ENCODE measurements around the gene IYD. TPM values are rescaled to one million over a fixed set of nuclear protein-coding genes. Genes with fewer than 3 reads are reported as not detected.

IYD gene
- total RNA-seq = not detected in 2 replicates

- TF ChIP-seq CTCF (IDR thresholded peaks at IDR 0.05; ENCODE audit: insufficient read depth, low read length, poor library complexity, severe bottlenecking) = no peak
- Histone ChIP-seq H3K36me3 (ENCODE audit: control insufficient read depth, insufficient read depth, low read length) (no peaks in the 10 kb centered on the region), H3K27me3 (ENCODE audit: control insufficient read depth, insufficient read depth, low read length) (peaks cover 2% of the 10 kb centered on the region), H3K4me3 (ENCODE audit: low read depth, low read length) (no peak within 1 kb of the TSS)
- DNase-seq (ENCODE audit: low read depth) = no peak
These were observed at the start of gene IYD for GRCh38 chr6:150368762-150369161. TSS of gene IYD (plus strand) at chr6:150369012. CDS start at chr6:150369032, 20 bp downstream.

GRCh38 chr6:150319924-150320323 is 48.9 kb upstream of the IYD start:
- no peak for DNase-seq (ENCODE audit: low read depth)
- H3K27me3 ChIP-seq (ENCODE audit: control insufficient read depth, insufficient read depth, low read length) = no peaks in the 10 kb centered on the region
- no peak for TF ChIP-seq CTCF (IDR thresholded peaks at IDR 0.05; ENCODE audit: insufficient read depth, low read length, poor library complexity, severe bottlenecking)
- H3K36me3 ChIP-seq (ENCODE audit: control insufficient read depth, insufficient read depth, low read length) = no peaks in the 10 kb centered on the region
- no peak overlapping the region for H3K4me3 ChIP-seq (ENCODE audit: low read depth, low read length)

GRCh38 chr6:150320442-150320841 is 48.4 kb upstream of the IYD start:
- TF ChIP-seq CTCF (IDR thresholded peaks at IDR 0.05; ENCODE audit: insufficient read depth, low read length, poor library complexity, severe bottlenecking) = no peak
- no peak for DNase-seq (ENCODE audit: low read depth)
- H3K4me3 ChIP-seq (ENCODE audit: low read depth, low read length) = no peak overlapping the region
- no peaks in the 10 kb centered on the region for H3K27me3 ChIP-seq (ENCODE audit: control insufficient read depth, insufficient read depth, low read length)
- H3K36me3 ChIP-seq (ENCODE audit: control insufficient read depth, insufficient read depth, low read length) = no peaks in the 10 kb centered on the region

GRCh38 chr6:150322466-150322871 is 46.3 kb upstream of the IYD start:
- TF ChIP-seq CTCF (IDR thresholded peaks at IDR 0.05; ENCODE audit: insufficient read depth, low read length, poor library complexity, severe bottlenecking) = no peak
- Histone ChIP-seq H3K36me3 (ENCODE audit: control insufficient read depth, insufficient read depth, low read length) (no peaks in the 10 kb centered on the region), H3K4me3 (ENCODE audit: low read depth, low read length) (no peak overlapping the region), H3K27me3 (ENCODE audit: control insufficient read depth, insufficient read depth, low read length) (no peaks in the 10 kb centered on the region)
- DNase-seq (ENCODE audit: low read depth) = no peak

- Histone ChIP-seq H3K4me3 (ENCODE audit: low read depth, low read length) (no peak overlapping the region), H3K27me3 (ENCODE audit: control insufficient read depth, insufficient read depth, low read length) (no peaks in the 10 kb centered on the region), H3K36me3 (ENCODE audit: control insufficient read depth, insufficient read depth, low read length) (no peaks in the 10 kb centered on the region)
- DNase-seq (ENCODE audit: low read depth) = no peak
- no peak for TF ChIP-seq CTCF (IDR thresholded peaks at IDR 0.05; ENCODE audit: insufficient read depth, low read length, poor library complexity, severe bottlenecking)
These were observed 45.6 kb upstream of the IYD start for GRCh38 chr6:150323205-150323604.

GRCh38 chr6:150324044-150324443 is 44.8 kb upstream of the IYD start:
- Histone ChIP-seq H3K4me3 (ENCODE audit: low read depth, low read length) (no peak overlapping the region), H3K36me3 (ENCODE audit: control insufficient read depth, insufficient read depth, low read length) (no peaks in the 10 kb centered on the region), H3K27me3 (ENCODE audit: control insufficient read depth, insufficient read depth, low read length) (no peaks in the 10 kb centered on the region)
- peak; percentile 32 for DNase-seq (ENCODE audit: low read depth)
- no peak for TF ChIP-seq CTCF (IDR thresholded peaks at IDR 0.05; ENCODE audit: insufficient read depth, low read length, poor library complexity, severe bottlenecking)

Measured in kidney epithelial cell (primary cell).